Right lobe of liver (tissue), 6 donors: Measurements from ENCODE around the gene LRRC10B. TPM values are rescaled to one million over a fixed set of nuclear protein-coding genes. Genes with fewer than 3 reads are reported as not detected.

Source experiments
- ATAC-seq, 4 donors: fragments of 200-7000 bp; cut with Tn5 transposase; one replicate each; pipeline ENCODE4 v1.9.1; 2020; ENCODE audit warnings: mild to moderate bottlenecking in 4 of 4, moderate library complexity in 4 of 4
- DNase-seq, 3 donors: peaks; one replicate each; pipeline ENCODE4 v3.0.0-alpha.2; 2020
- H3K27ac ChIP-seq, 3 donors: fragments of 200-600 bp; one replicate each; pipeline ENCODE4 v1.8.0; 2022
- H3K27me3 ChIP-seq, 2 donors: fragments of 200-600 bp; one replicate each; pipeline ENCODE4 v1.8.0; 2022
- H3K36me3 ChIP-seq, 4 donors: fragments of 200-600 bp; sonication (generic) in 1 of 4; one replicate each; pipeline versions ENCODE4 v1.5.1 to v1.8.0; 2017 to 2022; ENCODE audit warnings: control low read depth in 1 of 4
- H3K4me1 ChIP-seq, 4 donors: fragments of 200-600 bp; sonication (generic) in 1 of 4; one replicate each; pipeline versions ENCODE4 v1.5.1 to v1.8.0; 2017 to 2022; ENCODE audit warnings: control low read depth in 1 of 4
- H3K4me3 ChIP-seq, 3 donors: fragments of 200-600 bp; one replicate each; pipeline ENCODE4 v1.8.0; 2022
- H3K9me3 ChIP-seq, 4 donors: fragments of 200-600 bp; sonication (generic) in 1 of 4; one replicate each; pipeline versions ENCODE4 v1.5.1 to v1.8.0; 2017 to 2022; ENCODE audit warnings: control low read depth in 1 of 4
- POLR2A ChIP-seq: fragments of 450-650 bp; IDR thresholded peaks from one replicate; pipeline ENCODE4 v1.6.1; 2017; ENCODE audit warnings: antibody characterized with exemption, mild to moderate bottlenecking
- WGBS: methylation state at CpG from one replicate; pipeline ENCODE4 v1.1.6; 2018; ENCODE audit warnings: low coverage, low lambda C conversion rate; ENCODE audit not compliant: insufficient coverage; ENCODE audit errors: missing lambda C conversion rate; 5-methylcytosine and 5-hydroxymethylcytosine counted together
- intact Hi-C, 2 donors: fragments of 100-400 bp; cut with DNase I; formaldehyde crosslinking; loops; one replicate each; pipeline versions ENCODE4 v1.11.2 to v1.14.1; 2022
- microRNA counts: library from miRNA; unstranded; fragments of <30 nt; microRNA quantifications from one replicate; lab custom pipeline; 2016
- microRNA-seq, 2 donors: library from miRNA; unstranded; fragments of <30 nt; microRNA quantifications; one replicate each; pipeline ENCODE4, GENCODE V29; 2019 to 2020
- small RNA-seq, 2 experiments: library from RNA; depleted of rRNA; stranded (forward); fragments of <200 nt; gene quantifications; one replicate each; pipeline ENCODE3, GENCODE V24; 2016
- total RNA-seq, 6 experiments: library from RNA; depleted of rRNA in 2 of 6; stranded (reverse); fragments of >200 nt in 2 of 6; fragmentation: NEBNext Ultra II Directional in 3 of 6; extraction: Animal tissue kit (Norgen Biotek cat#: 25700) in 3 of 6; gene quantifications; one replicate each; pipeline versions ENCODE4 v1.1.0 to v1.2.4, GENCODE V29; 2016 to 2023
- TF ChIP-seq, protein P1 (sequence below), 4 donors: fragments of 200-600 bp in 3 of 4; fragments of 450-650 bp in 1 of 4; IDR thresholded peaks; one replicate each; pipeline versions ENCODE4 v1.5.1 to v1.8.0; 2016 to 2022; ENCODE audit warnings: antibody characterized with exemption in 4 of 4, mild to moderate bottlenecking in 2 of 4
- donor health status: DM: no; HTN: yes; CAD: no.
- donor health status: DM: no; HTN: no; CAD: no.
- donor health status: DM: no; HTN: no; CAD: no.
- donor health status: DM: no; HTN: yes; CAD: no.
- donor health status: DM: no; HTN: yes; CAD: no.

Gene LRRC10B
- total RNA-seq, 6 experiments from 2014 or later: not detected

- H3K4me3 ChIP-seq: no peak overlapping the region
- DNase-seq (no peak), ATAC-seq (no peak)
- no peak overlapping the region for H3K27ac ChIP-seq
- intact Hi-C loops: no loop called here
- no peaks in the 10 kb centered on the region for H3K9me3 ChIP-seq
- WGBS: 54% methylated on average over 5 of the region's 13 CpGs
- no peaks in the 10 kb centered on the region for H3K36me3 ChIP-seq
- TF ChIP-seq, protein P1, sequence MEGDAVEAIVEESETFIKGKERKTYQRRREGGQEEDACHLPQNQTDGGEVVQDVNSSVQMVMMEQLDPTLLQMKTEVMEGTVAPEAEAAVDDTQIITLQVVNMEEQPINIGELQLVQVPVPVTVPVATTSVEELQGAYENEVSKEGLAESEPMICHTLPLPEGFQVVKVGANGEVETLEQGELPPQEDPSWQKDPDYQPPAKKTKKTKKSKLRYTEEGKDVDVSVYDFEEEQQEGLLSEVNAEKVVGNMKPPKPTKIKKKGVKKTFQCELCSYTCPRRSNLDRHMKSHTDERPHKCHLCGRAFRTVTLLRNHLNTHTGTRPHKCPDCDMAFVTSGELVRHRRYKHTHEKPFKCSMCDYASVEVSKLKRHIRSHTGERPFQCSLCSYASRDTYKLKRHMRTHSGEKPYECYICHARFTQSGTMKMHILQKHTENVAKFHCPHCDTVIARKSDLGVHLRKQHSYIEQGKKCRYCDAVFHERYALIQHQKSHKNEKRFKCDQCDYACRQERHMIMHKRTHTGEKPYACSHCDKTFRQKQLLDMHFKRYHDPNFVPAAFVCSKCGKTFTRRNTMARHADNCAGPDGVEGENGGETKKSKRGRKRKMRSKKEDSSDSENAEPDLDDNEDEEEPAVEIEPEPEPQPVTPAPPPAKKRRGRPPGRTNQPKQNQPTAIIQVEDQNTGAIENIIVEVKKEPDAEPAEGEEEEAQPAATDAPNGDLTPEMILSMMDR (IDR thresholded peaks at IDR 0.05): no peak
- no peak for TF ChIP-seq POLR2A
- no peaks in the 10 kb centered on the region for H3K4me1 ChIP-seq
- H3K27me3 ChIP-seq: no peaks in the 10 kb centered on the region
Observed at GRCh38 chr11:61554172-61554988, 45.8 kb downstream of the LRRC10B start.

DNA sequence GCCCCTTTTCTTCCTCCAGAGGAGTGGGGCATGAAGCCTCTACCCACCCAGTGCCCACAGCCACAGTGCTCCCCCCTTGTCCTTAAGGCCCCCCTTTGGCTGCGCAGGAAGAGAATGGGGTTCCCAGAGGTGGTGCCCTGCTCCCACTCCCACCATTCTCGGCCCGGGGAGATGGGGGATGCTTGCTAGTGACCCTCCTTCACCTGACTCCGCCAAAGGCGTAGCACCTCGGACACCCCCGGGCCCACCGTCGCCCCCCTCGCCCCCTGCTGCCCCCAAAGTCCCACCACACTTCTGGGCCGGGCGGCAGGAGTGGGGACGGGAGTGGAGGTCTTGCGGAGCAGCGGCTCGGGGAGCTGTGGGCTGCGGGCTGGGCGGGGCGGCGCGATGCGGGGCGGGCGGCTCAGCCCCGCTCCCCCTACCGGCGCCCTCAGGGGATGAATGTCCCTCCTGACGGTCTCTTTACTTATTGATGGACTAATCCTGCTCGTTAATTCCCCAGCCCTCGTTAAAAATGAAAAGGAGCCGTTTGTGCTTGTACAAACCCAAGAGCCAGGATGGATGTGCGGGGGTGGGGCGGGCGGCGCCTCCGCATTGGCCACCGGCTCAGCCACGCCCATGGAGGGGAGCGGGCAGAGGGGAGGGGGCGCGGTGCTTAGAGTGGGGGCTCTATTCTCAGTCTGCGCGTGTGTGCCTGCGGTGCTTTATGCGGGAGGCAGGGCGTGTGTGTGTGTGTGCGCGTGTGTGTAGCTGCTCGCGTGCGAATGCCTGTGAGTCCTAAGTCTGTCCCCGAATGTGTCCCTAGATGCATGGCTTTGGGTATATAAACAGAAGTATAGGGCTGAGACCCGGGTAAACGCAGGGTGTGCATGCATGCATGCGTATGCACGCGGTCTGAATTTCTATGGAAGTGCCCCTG lies 46.8 kb downstream of the LRRC10B start:
- WGBS: 29% methylated on average over 26 of the region's 57 CpGs
- ATAC-seq (no peak), DNase-seq (no peak)
- no peaks in the 10 kb centered on the region for H3K4me1 ChIP-seq
- H3K4me3 ChIP-seq: no peak overlapping the region
- no peak for TF ChIP-seq POLR2A
- TF ChIP-seq, protein P1 (IDR thresholded peaks at IDR 0.05): no peak
- H3K27me3 ChIP-seq: no peaks in the 10 kb centered on the region
- intact Hi-C loops: no loop called here
- no peaks in the 10 kb centered on the region for H3K9me3 ChIP-seq
- H3K27ac ChIP-seq: no peak overlapping the region
- no peaks in the 10 kb centered on the region for H3K36me3 ChIP-seq

- no peaks in the 10 kb centered on the region for H3K36me3 ChIP-seq
- intact Hi-C loops: no loop called here
- H3K4me1 ChIP-seq: no peaks in the 10 kb centered on the region
- H3K27ac ChIP-seq: no peak overlapping the region
- DNase-seq: no peak
- WGBS: no CpG with 5 or more reads among the region's 10 CpGs
- H3K27me3 ChIP-seq: no peaks in the 10 kb centered on the region
- no peaks in the 10 kb centered on the region for H3K9me3 ChIP-seq
- no peak overlapping the region for H3K4me3 ChIP-seq
- ATAC-seq: peak in 1 of 4 donors; percentile 4
- TF ChIP-seq, protein P1 (IDR thresholded peaks at IDR 0.05): no peak
- TF ChIP-seq POLR2A: no peak
Observed at GRCh38 chr11:61555978-61556377, 47.4 kb downstream of the LRRC10B start.

DNA sequence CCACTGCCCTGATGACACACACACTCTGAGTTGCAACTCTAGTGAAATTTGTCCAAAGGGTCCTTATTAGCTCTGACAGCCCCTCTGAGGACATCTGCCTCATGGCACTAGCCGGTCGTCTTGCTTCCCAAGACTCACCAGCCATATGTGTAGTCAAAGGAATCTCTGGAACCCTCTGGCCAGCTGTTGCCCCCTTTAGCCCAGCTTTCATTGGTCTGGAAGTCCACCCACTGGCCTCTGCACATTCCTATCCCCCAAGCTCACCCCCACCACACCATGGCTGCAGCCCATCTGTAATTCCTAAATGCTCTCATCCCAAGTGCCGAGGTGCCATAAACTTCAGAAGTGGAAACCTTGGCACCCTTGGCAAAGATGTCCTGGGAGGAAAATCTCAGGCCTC lies 48.1 kb downstream of the LRRC10B start:
- no peaks in the 10 kb centered on the region for H3K27me3 ChIP-seq
- no peak overlapping the region for H3K27ac ChIP-seq
- no peaks in the 10 kb centered on the region for H3K4me1 ChIP-seq
- no peaks in the 10 kb centered on the region for H3K36me3 ChIP-seq
- no peak for ATAC-seq
- H3K9me3 ChIP-seq: no peaks in the 10 kb centered on the region
- intact Hi-C loops: no loop called here
- TF ChIP-seq, protein P1 (IDR thresholded peaks at IDR 0.05): no peak
- TF ChIP-seq POLR2A: no peak
- DNase-seq: no peak
- 80% methylated on average over 1 of the region's 3 CpGs for WGBS
- no peak overlapping the region for H3K4me3 ChIP-seq

MicroRNAs within 50 kb of the gene (microRNA counts, 767-probe panel; counts per million panel counts)
- 5,849 counts per million, percentile 15 among the panel's probes with 10 or more counts for microRNA hsa-miR-4488 (lab: Ali Mortazavi, UCI)

Small RNA genes within 50 kb of the gene (microRNA-seq; reads per million reads assigned to microRNA genes)
- gene MIR4488: 0 reads per million in 2 donors

Small RNA genes within 50 kb of the gene (small RNA-seq; reads per million reads assigned to genes)
- gene MIR4488: 0 reads per million in 2 experiments

Other genes with a start within 250 kb of the LRRC10B start
- gene VWCE, start 213.4 kb upstream of the LRRC10B start, total RNA-seq: 10 to 100 TPM in 2 of 6 experiments, 1 to 10 TPM in 4; 2.3 to 37.1 (median 6.0) TPM
- 10 to 100 TPM; 70.9 to 94.5 (median 83.9) TPM for gene DDB1, start 175.6 kb upstream of the LRRC10B start, total RNA-seq
- gene TKFC, start 175.5 kb upstream of the LRRC10B start, total RNA-seq: 100 to 1,000 TPM in 4 of 6 experiments, 10 to 100 TPM in 2; 36.6 to 216 (median 124) TPM
- 10 to 100 TPM; 25.6 to 41.8 (median 35.2) TPM for gene CYB561A3, start 146.9 kb upstream of the LRRC10B start, total RNA-seq
- gene TMEM138, start 146.4 kb upstream of the LRRC10B start, total RNA-seq: 10 to 100 TPM; 18.2 to 41.0 (median 26.4) TPM
- 1 to 10 TPM; 1.7 to 3.9 (median 2.0) TPM for gene TMEM216, start 116.2 kb upstream of the LRRC10B start, total RNA-seq
- 10 to 100 TPM; 16.7 to 52.0 (median 31.7) TPM for gene CPSF7, start 78.8 kb upstream of the LRRC10B start, total RNA-seq
- gene SDHAF2, start 78.6 kb upstream of the LRRC10B start, total RNA-seq: 10 to 100 TPM; 17.7 to 62.5 (median 23.3) TPM
- gene SYT7, start 72.3 kb downstream of the LRRC10B start, total RNA-seq: 10 to 100 TPM; 13.1 to 70.8 (median 31.6) TPM
- 1 to 10 TPM in 2 of 6 experiments, under 1 TPM in 4; 0.33 to 5.5 (median 0.79) TPM for gene DAGLA, start 171.6 kb downstream of the LRRC10B start, total RNA-seq
- gene MYRF, start 243.9 kb downstream of the LRRC10B start, total RNA-seq: 10 to 100 TPM in 5 of 6 experiments, 1 to 10 TPM in 1; 7.6 to 16.4 (median 11.6) TPM